ENCODE measurements around the gene PNKD. TPM values are rescaled to one million over a fixed set of nuclear protein-coding genes. Genes with fewer than 3 reads are reported as not detected.

Gene PNKD
- total RNA-seq, 2 experiments from 2014 or later: 34.0 to 39.1 TPM

GRCh38 chr2:218389333-218390150 is 119.2 kb downstream of the PNKD start:
- H3K27me3 Mint-ChIP-seq: peaks cover 2% of the 10 kb centered on the region
- peaks cover 12% of the 10 kb centered on the region for H3K4me1 Mint-ChIP-seq
- H3K4me3 Mint-ChIP-seq: no peak overlapping the region
- peak overlapping the region; percentile 5 for H3K27ac Mint-ChIP-seq
- DNase-seq: no peak
- no peaks in the 10 kb centered on the region for H3K9me3 Mint-ChIP-seq
- CTCF ChIA-PET: interaction anchor here (2.2 kb wide), 1 partner anchor 33 kb away, joined by 6 read pairs; the partner anchor contains the start of gene CATIP
- no peaks in the 10 kb centered on the region for H3K36me3 Mint-ChIP-seq (ENCODE audit: low read depth)
- POLR2A ChIA-PET: no interaction called here

- CTCF ChIA-PET: interaction anchor here (1.5 to 1.8 kb wide), 2 partner anchors 120 to 456 kb away, joined by 3 to 4 read pairs; no protein-coding TSS in a partner anchor
- POLR2A ChIA-PET: no interaction called here
- H3K9me3 Mint-ChIP-seq: no peaks in the 10 kb centered on the region
Measured at GRCh38 chr2:218391202-218391601, 120.9 kb downstream of the PNKD start.

GRCh38 chr2:218392459-218392858 is 122.1 kb downstream of the PNKD start:
- ChIA-PET POLR2A (no interaction called here), CTCF (interaction anchor here (1.4 to 5.3 kb wide), 7 partner anchors 9 to 121 kb away, joined by 3 to 39 read pairs (median 5); partner anchors contain the start of gene TMBIM1)
- peaks cover 28% of the 10 kb centered on the region for H3K4me1 Mint-ChIP-seq
- no peak for DNase-seq
- no peak overlapping the region for H3K27ac Mint-ChIP-seq
- H3K4me3 Mint-ChIP-seq: no peak overlapping the region
- H3K9me3 Mint-ChIP-seq: no peaks in the 10 kb centered on the region
- H3K36me3 Mint-ChIP-seq (ENCODE audit: low read depth): peaks cover 6% of the 10 kb centered on the region
- no peaks in the 10 kb centered on the region for H3K27me3 Mint-ChIP-seq

More at GRCh38 chr2:218391202-218391601, 120.9 kb downstream of the PNKD start:
- Mint-ChIP-seq H3K4me1 (peaks cover 24% of the 10 kb centered on the region), H3K27me3 (peaks cover 2% of the 10 kb centered on the region), H3K36me3 (ENCODE audit: low read depth) (no peaks in the 10 kb centered on the region), H3K27ac (no peak overlapping the region), H3K4me3 (no peak overlapping the region)
- DNase-seq: no peak

GRCh38 chr2:218392891-218393462 is 122.7 kb downstream of the PNKD start:
- peak overlapping the region; percentile 36 for H3K27ac Mint-ChIP-seq

DNA sequence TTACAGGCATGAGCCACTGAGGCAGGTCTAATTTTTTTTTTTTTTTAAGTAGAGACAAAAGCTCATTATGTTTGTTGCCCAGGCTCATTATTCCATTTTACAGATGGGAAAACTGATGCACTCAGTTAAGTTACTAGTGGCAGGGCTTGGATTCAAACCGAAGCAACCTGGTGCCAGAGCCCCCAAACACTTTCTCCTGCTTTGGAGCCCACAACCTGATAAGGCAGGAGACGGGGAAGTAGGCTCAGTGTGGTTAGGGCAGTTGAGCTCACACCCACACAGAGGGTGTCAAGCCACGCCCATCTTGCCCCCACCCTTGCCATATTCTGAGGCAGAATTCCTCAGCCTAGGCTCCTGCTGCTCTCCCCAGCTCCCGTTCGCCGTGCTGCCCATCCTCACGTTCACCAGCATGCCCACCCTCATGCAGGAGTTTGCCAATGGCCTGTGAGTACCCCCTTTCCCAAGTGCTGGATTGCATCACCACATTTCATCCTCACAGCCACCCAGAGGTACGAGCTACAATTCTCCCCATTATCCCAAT is 123.5 kb downstream of the PNKD start:
- peak overlapping the region; percentile 36 for H3K27ac Mint-ChIP-seq
- H3K9me3 Mint-ChIP-seq: no peaks in the 10 kb centered on the region
- POLR2A ChIA-PET: no interaction called here
- no peak overlapping the region for H3K4me3 Mint-ChIP-seq
- H3K4me1 Mint-ChIP-seq: peaks cover 34% of the 10 kb centered on the region
- peaks cover 10% of the 10 kb centered on the region for H3K36me3 Mint-ChIP-seq (ENCODE audit: low read depth)
- CTCF ChIA-PET: interaction anchor here (0.8 to 5.3 kb wide), 11 partner anchors 8 to 103 kb away, joined by 3 to 39 read pairs (median 3); partner anchors contain the start of gene TMBIM1
- DNase-seq: no peak
- H3K27me3 Mint-ChIP-seq: no peaks in the 10 kb centered on the region

More at GRCh38 chr2:218392891-218393462, 122.7 kb downstream of the PNKD start:
- no peak for DNase-seq
- ChIA-PET CTCF (interaction anchor here (1.1 to 5.3 kb wide), 8 partner anchors 9 to 111 kb away, joined by 3 to 39 read pairs (median 4); partner anchors contain the start of gene TMBIM1), POLR2A (no interaction called here)
- Mint-ChIP-seq H3K36me3 (ENCODE audit: low read depth) (peaks cover 10% of the 10 kb centered on the region), H3K27me3 (no peaks in the 10 kb centered on the region), H3K4me3 (no peak overlapping the region), H3K9me3 (no peaks in the 10 kb centered on the region), H3K4me1 (peaks cover 32% of the 10 kb centered on the region)

- DNase-seq: peak; percentile 27
- no peak overlapping the region for H3K4me3 Mint-ChIP-seq
- peak overlapping the region; percentile 74 for H3K27ac Mint-ChIP-seq
- POLR2A ChIA-PET: no interaction called here
- peaks cover 34% of the 10 kb centered on the region for H3K4me1 Mint-ChIP-seq
- CTCF ChIA-PET: interaction anchor here (0.8 to 5.3 kb wide), 10 partner anchors 11 to 108 kb away, joined by 3 to 39 read pairs (median 3); partner anchors contain the start of genes SLC11A1 and TMBIM1
- peaks cover 10% of the 10 kb centered on the region for H3K36me3 Mint-ChIP-seq (ENCODE audit: low read depth)
- H3K27me3 Mint-ChIP-seq: no peaks in the 10 kb centered on the region
- no peaks in the 10 kb centered on the region for H3K9me3 Mint-ChIP-seq
Measured at GRCh38 chr2:218394298-218395089, 124.2 kb downstream of the PNKD start.

- Mint-ChIP-seq H3K27me3 (no peaks in the 10 kb centered on the region), H3K27ac (peak overlapping the region; percentile 74), H3K36me3 (ENCODE audit: low read depth) (peaks cover 10% of the 10 kb centered on the region), H3K9me3 (no peaks in the 10 kb centered on the region), H3K4me1 (peaks cover 34% of the 10 kb centered on the region), H3K4me3 (no peak overlapping the region)
- ChIA-PET CTCF (interaction anchor here (0.8 to 5.3 kb wide), 6 partner anchors 11 to 108 kb away, joined by 3 to 39 read pairs (median 6); partner anchors contain the start of genes SLC11A1 and TMBIM1), POLR2A (no interaction called here)
- no peak for DNase-seq
Measured at GRCh38 chr2:218395090-218395444, 124.7 kb downstream of the PNKD start.

DNA sequence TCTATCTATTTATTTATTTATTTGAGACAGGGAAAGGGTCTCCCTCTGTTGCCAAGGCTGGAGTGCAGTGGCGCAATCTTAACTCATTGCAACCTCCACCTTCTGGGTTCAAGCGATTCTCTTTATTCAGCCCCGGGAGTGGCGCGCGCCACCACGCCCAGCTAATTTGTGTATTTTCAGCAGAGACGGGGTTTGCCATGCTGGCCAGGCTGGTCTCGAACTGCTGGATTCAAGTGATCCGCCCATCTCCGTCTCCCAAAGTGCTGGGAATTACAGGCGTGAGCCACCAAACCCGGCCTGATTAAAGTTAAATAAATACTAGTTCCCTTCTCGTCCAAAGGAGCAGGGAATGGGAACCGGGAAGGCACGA is 125.1 kb downstream of the PNKD start:
- H3K9me3 Mint-ChIP-seq: no peaks in the 10 kb centered on the region
- H3K4me3 Mint-ChIP-seq: peak overlapping the region; percentile 64
- H3K27me3 Mint-ChIP-seq: no peaks in the 10 kb centered on the region
- no peak for DNase-seq
- H3K27ac Mint-ChIP-seq: peak overlapping the region; percentile 97
- POLR2A ChIA-PET: interaction anchor here (1.0 kb wide), 1 partner anchor 176 kb away, joined by 4 read pairs; no protein-coding TSS in a partner anchor
- peaks cover 34% of the 10 kb centered on the region for H3K4me1 Mint-ChIP-seq
- CTCF ChIA-PET: interaction anchor here (0.9 to 5.3 kb wide), 11 partner anchors 10 to 497 kb away, joined by 3 to 39 read pairs (median 4); partner anchors contain the start of gene SLC11A1
- peaks cover 12% of the 10 kb centered on the region for H3K36me3 Mint-ChIP-seq (ENCODE audit: low read depth)

DNA sequence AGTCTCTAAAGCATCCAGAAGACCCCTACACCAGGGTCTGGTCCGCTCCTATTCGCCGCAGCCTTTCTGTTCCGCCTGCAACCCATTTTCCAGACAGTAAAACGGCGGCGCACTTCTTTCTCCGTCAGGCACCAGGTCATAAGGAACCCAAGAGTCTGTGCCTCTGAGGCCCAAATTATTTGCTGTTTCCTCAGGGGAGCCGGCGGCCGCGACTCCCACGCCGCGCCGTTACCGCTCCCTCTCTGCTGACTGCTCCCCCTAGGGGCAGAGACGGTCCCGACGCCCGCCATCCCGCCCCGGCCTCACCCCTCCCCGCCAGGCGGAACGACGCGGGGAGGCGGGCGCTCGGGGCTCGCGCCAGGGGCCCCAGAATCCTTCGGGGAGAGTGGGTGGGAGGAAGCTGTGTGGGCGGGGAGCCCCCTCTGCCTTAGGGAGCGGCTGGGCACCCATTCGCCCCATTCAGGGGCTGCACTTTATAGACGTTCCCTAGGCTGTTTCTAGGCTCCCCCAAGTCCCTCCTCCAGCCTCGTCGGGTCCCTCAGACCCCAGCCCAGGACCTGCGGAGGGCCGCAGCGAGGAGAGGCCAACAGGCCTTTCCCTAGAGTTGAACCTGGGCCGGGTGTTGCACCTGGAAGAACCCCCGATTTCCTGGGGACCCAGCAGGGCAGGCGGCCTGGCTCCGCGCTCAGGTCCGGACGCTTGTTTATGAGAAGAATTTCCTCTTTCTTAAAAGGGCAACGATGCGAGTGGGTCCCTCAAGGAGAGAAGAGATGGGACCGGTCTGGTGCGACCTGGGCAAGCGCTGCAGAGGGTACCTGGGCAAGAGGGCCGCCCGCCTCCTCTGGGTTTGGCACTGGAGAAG is 125.7 kb downstream of the PNKD start:
- CTCF ChIA-PET: interaction anchor here (0.6 to 5.3 kb wide), 29 partner anchors 9 to 497 kb away, joined by 3 to 39 read pairs (median 3); partner anchors contain the start of genes AAMP, PNKD and SLC11A1
- Mint-ChIP-seq H3K4me1 (peaks cover 34% of the 10 kb centered on the region), H3K27ac (peak overlapping the region; percentile 97), H3K27me3 (no peaks in the 10 kb centered on the region), H3K4me3 (peak overlapping the region; percentile 83), H3K36me3 (ENCODE audit: low read depth) (peaks cover 12% of the 10 kb centered on the region), H3K9me3 (no peaks in the 10 kb centered on the region)
- POLR2A ChIA-PET: interaction anchor here (1.0 kb wide), 1 partner anchor 177 kb away, joined by 4 read pairs; no protein-coding TSS in a partner anchor
- peak; percentile 95 for DNase-seq
